Activated T-helper 17 cell treated with anti-CD3 and anti-CD28 coated beads, Interleukin-2, amount 50 U/mL, for 72 hours (primary cell): ENCODE data around the gene TMEM151A. TPM values are rescaled to one million over a fixed set of nuclear protein-coding genes. Genes with fewer than 3 reads are reported as not detected.
"Not testable (repeated sequence)": the region's sequence is repeated elsewhere in the genome, so short reads cannot be mapped to it uniquely, and the experiment has no call there.

Experiments used
- ATAC-seq: fragments of 150-1000 bp; cut with Tn5 transposase; replicated peaks from 2 replicates; pipeline ENCODE4 v1.10.0; 2021; ENCODE audit warnings: mild to moderate bottlenecking, moderate library complexity
- H3K27ac Mint-ChIP-seq: one replicate; pipeline ENCODE4 v1.8.0; 2022; ENCODE audit warnings: mixed read lengths
- H3K27me3 Mint-ChIP-seq: one replicate; pipeline ENCODE4 v1.8.0; 2022; ENCODE audit warnings: mixed read lengths
- H3K36me3 Mint-ChIP-seq: one replicate; pipeline ENCODE4 v1.8.0; 2022; ENCODE audit warnings: low read depth, mild to moderate bottlenecking, mixed read lengths
- H3K4me1 Mint-ChIP-seq: one replicate; pipeline ENCODE4 v1.8.0; 2022; ENCODE audit warnings: mixed read lengths
- H3K4me3 Mint-ChIP-seq: one replicate; pipeline ENCODE4 v1.8.0; 2022; ENCODE audit warnings: mild to moderate bottlenecking, mixed read lengths
- H3K9me3 Mint-ChIP-seq: one replicate; pipeline ENCODE4 v1.8.0; 2022; ENCODE audit warnings: mixed read lengths
- total RNA-seq, 2 donors: library from RNA; stranded (reverse); gene quantifications; one replicate each; pipeline ENCODE4 v1.2.3, GENCODE V29; 2022

Gene TMEM151A
- total RNA-seq, 2 donors from 2014 or later = not detected

GRCh38 chr11:66294626-66295620 lies 3.2 kb downstream of the TMEM151A start:
- H3K9me3 Mint-ChIP-seq = no peaks in the 10 kb centered on the region
- H3K27me3 Mint-ChIP-seq = peaks cover 10% of the 10 kb centered on the region
- no peaks in the 10 kb centered on the region for H3K36me3 Mint-ChIP-seq
- ATAC-seq = no peak
- H3K4me3 Mint-ChIP-seq = no peak overlapping the region
- H3K27ac Mint-ChIP-seq = no peak overlapping the region
- H3K4me1 Mint-ChIP-seq = peaks cover 8% of the 10 kb centered on the region

GRCh38 chr11:66297610-66298009 lies 5.9 kb downstream of the TMEM151A start:
- H3K27me3 Mint-ChIP-seq = peaks cover 8% of the 10 kb centered on the region
- H3K4me3 Mint-ChIP-seq = no peak overlapping the region
- H3K36me3 Mint-ChIP-seq = no peaks in the 10 kb centered on the region
- no peak for ATAC-seq
- H3K27ac Mint-ChIP-seq = no peak overlapping the region
- no peaks in the 10 kb centered on the region for H3K4me1 Mint-ChIP-seq
- no peaks in the 10 kb centered on the region for H3K9me3 Mint-ChIP-seq

GRCh38 chr11:66299186-66299585 lies 7.5 kb downstream of the TMEM151A start:
- no peak overlapping the region for H3K27ac Mint-ChIP-seq
- ATAC-seq = no peak
- H3K4me1 Mint-ChIP-seq = no peaks in the 10 kb centered on the region
- no peak overlapping the region for H3K4me3 Mint-ChIP-seq
- H3K27me3 Mint-ChIP-seq = no peaks in the 10 kb centered on the region
- no peaks in the 10 kb centered on the region for H3K9me3 Mint-ChIP-seq
- no peaks in the 10 kb centered on the region for H3K36me3 Mint-ChIP-seq

- Mint-ChIP-seq H3K36me3 (no peaks in the 10 kb centered on the region), H3K4me1 (no peaks in the 10 kb centered on the region), H3K4me3 (no peak overlapping the region), H3K9me3 (no peaks in the 10 kb centered on the region), H3K27ac (no peak overlapping the region), H3K27me3 (no peaks in the 10 kb centered on the region)
- ATAC-seq = no peak
Observed at GRCh38 chr11:66302656-66303055, 11.0 kb downstream of the TMEM151A start.

- Mint-ChIP-seq H3K4me3 (no peak overlapping the region), H3K27ac (no peak overlapping the region), H3K4me1 (no peaks in the 10 kb centered on the region), H3K9me3 (no peaks in the 10 kb centered on the region), H3K27me3 (no peaks in the 10 kb centered on the region), H3K36me3 (no peaks in the 10 kb centered on the region)
- ATAC-seq = no peak
Observed at GRCh38 chr11:66309475-66309874, 17.8 kb downstream of the TMEM151A start.

- no peaks in the 10 kb centered on the region for H3K9me3 Mint-ChIP-seq
- H3K27me3 Mint-ChIP-seq = no peaks in the 10 kb centered on the region
- no peaks in the 10 kb centered on the region for H3K36me3 Mint-ChIP-seq
- H3K27ac Mint-ChIP-seq = no peak overlapping the region
- H3K4me1 Mint-ChIP-seq = peaks cover under 1% of the 10 kb centered on the region
- no peak overlapping the region for H3K4me3 Mint-ChIP-seq
- no peak for ATAC-seq
Observed at GRCh38 chr11:66310324-66310723, 18.6 kb downstream of the TMEM151A start.

- peak overlapping the region; percentile 78 for H3K4me3 Mint-ChIP-seq
- not testable (repeated sequence) for H3K36me3 Mint-ChIP-seq, H3K27me3 Mint-ChIP-seq, H3K4me1 Mint-ChIP-seq, ATAC-seq, H3K27ac Mint-ChIP-seq, H3K9me3 Mint-ChIP-seq
Observed at GRCh38 chr11:66310803-66311440, 19.2 kb downstream of the TMEM151A start.

GRCh38 chr11:66311470-66311964 lies 19.8 kb downstream of the TMEM151A start:
- H3K9me3 Mint-ChIP-seq = no peaks in the 10 kb centered on the region
- peaks cover 3% of the 10 kb centered on the region for H3K4me1 Mint-ChIP-seq
- H3K4me3 Mint-ChIP-seq = peak overlapping the region; percentile 78
- no peaks in the 10 kb centered on the region for H3K27me3 Mint-ChIP-seq
- no peak for ATAC-seq
- H3K36me3 Mint-ChIP-seq = no peaks in the 10 kb centered on the region
- peak overlapping the region; percentile 77 for H3K27ac Mint-ChIP-seq

- ATAC-seq = peak; percentile 82
- Mint-ChIP-seq H3K27ac (peak overlapping the region; percentile 77), H3K36me3 (no peaks in the 10 kb centered on the region), H3K4me1 (peaks cover 3% of the 10 kb centered on the region), H3K4me3 (peak overlapping the region; percentile 78), H3K9me3 (no peaks in the 10 kb centered on the region), H3K27me3 (no peaks in the 10 kb centered on the region)
Observed at GRCh38 chr11:66311965-66312548, 20.4 kb downstream of the TMEM151A start.

- no peaks in the 10 kb centered on the region for H3K9me3 Mint-ChIP-seq
- H3K27me3 Mint-ChIP-seq = no peaks in the 10 kb centered on the region
- H3K4me1 Mint-ChIP-seq = peaks cover 3% of the 10 kb centered on the region
- peak overlapping the region; percentile 78 for H3K4me3 Mint-ChIP-seq
- H3K36me3 Mint-ChIP-seq = no peaks in the 10 kb centered on the region
- peak; percentile 76 for ATAC-seq
- H3K27ac Mint-ChIP-seq = peak overlapping the region; percentile 77
Observed at GRCh38 chr11:66312549-66313320, 21.0 kb downstream of the TMEM151A start.

- no peaks in the 10 kb centered on the region for H3K9me3 Mint-ChIP-seq
- H3K4me3 Mint-ChIP-seq = peak overlapping the region; percentile 78
- no peak for ATAC-seq
- peaks cover 3% of the 10 kb centered on the region for H3K4me1 Mint-ChIP-seq
- H3K27ac Mint-ChIP-seq = peak overlapping the region; percentile 54
- no peaks in the 10 kb centered on the region for H3K27me3 Mint-ChIP-seq
- no peaks in the 10 kb centered on the region for H3K36me3 Mint-ChIP-seq
Observed at GRCh38 chr11:66313321-66314185, 21.9 kb downstream of the TMEM151A start.

- Mint-ChIP-seq H3K4me3 (peak overlapping the region; percentile 78), H3K27ac (peak overlapping the region; percentile 54), H3K9me3 (no peaks in the 10 kb centered on the region), H3K36me3 (no peaks in the 10 kb centered on the region), H3K4me1 (peaks cover 3% of the 10 kb centered on the region), H3K27me3 (no peaks in the 10 kb centered on the region)
- ATAC-seq = no peak
Observed at GRCh38 chr11:66314186-66314501, 22.4 kb downstream of the TMEM151A start.
